Erythroblast (primary cell): ENCODE results near the gene ZNF280D.

Experiments
- GATA1 ChIP-seq: IDR thresholded peaks from 2 replicates; pipeline ENCODE4 v1.6.1; 2011; ENCODE audit warnings: low read depth, mild to moderate bottlenecking, control low read depth, low read length, moderate library complexity
- POLR2A ChIP-seq: IDR thresholded peaks from 2 replicates; pipeline ENCODE4 v1.6.1; 2011; ENCODE audit warnings: mild to moderate bottlenecking, low read length

- TF ChIP-seq POLR2A (no peak), GATA1 (no peak)
These were observed 39.5 kb downstream of the ZNF280D start for GRCh38 chr15:56693761-56694160.
